Testis (tissue), 3 donors: ENCODE results near the gene KRT17. TPM values are rescaled to one million over a fixed set of nuclear protein-coding genes. Genes with fewer than 3 reads are reported as not detected.
"Not testable (repeated sequence)": the region's sequence is repeated elsewhere in the genome, so short reads cannot be mapped to it uniquely, and the experiment has no call there.

ENCODE experiments used
- DNase-seq: peaks from one replicate; pipeline ENCODE4 v3.0.0-alpha.2; 2019
- H3K27ac ChIP-seq, 2 donors: fragments of 200-600 bp; sonication (generic); one replicate each; pipeline ENCODE4 v1.5.1; 2019
- H3K27me3 ChIP-seq: fragments of 200-600 bp; sonication (generic); one replicate; pipeline ENCODE4 v1.5.1; 2019
- H3K36me3 ChIP-seq: fragments of 200-600 bp; sonication (generic); one replicate; pipeline ENCODE4 v1.5.1; 2017; ENCODE audit warnings: low read depth; ENCODE audit errors: missing control alignments
- H3K4me1 ChIP-seq: fragments of 200-600 bp; sonication (generic); one replicate; pipeline ENCODE4 v1.5.1; 2019
- H3K4me3 ChIP-seq, 2 donors: fragments of 200-600 bp; sonication (generic); one replicate each; pipeline ENCODE4 v1.5.1; 2017 to 2019
- H3K9me3 ChIP-seq: fragments of 200-600 bp; sonication (generic); one replicate; pipeline ENCODE4 v1.5.1; 2017
- POLR2A ChIP-seq: fragments of 450-650 bp; IDR thresholded peaks from one replicate; pipeline ENCODE4 v1.6.1; 2017; ENCODE audit warnings: antibody characterized with exemption, mild to moderate bottlenecking, moderate library complexity
- WGBS, 2 donors: methylation state at CpG; one replicate each; pipeline ENCODE4 v1.1.5; 2018; 5-methylcytosine and 5-hydroxymethylcytosine counted together
- intact Hi-C: fragments of 100-400 bp; cut with DNase I; formaldehyde crosslinking; loops from one replicate; pipeline ENCODE4 v1.15.1; 2023; ENCODE audit warnings: low total_unique reads
- polyA plus RNA-seq: library from polyadenylated mRNA; stranded (reverse); fragments of 350-450 nt; fragmentation: Illumina TruSeq; extraction: RNeasy Lipid Tissue Mini Kit (QIAGEN cat#74804); gene quantifications from one replicate; pipeline ENCODE4 v1.2.3, GENCODE V29; 2014; ENCODE audit warnings: low read depth, low replicate concordance; ENCODE audit not compliant: insufficient read depth
- total RNA-seq, 2 donors: library from RNA; depleted of rRNA; stranded (reverse); fragments of >200 nt; gene quantifications; one replicate each; pipeline ENCODE4 v1.2.3, GENCODE V29; 2016
- TF ChIP-seq, protein P1 (sequence below), 3 experiments: fragments of 450-650 bp in 2 of 3; fragments of 200-600 bp in 1 of 3; sonication (generic) in 1 of 3; IDR thresholded peaks; one replicate each; pipeline ENCODE4 v1.5.1; 2016 to 2019; ENCODE audit warnings: antibody characterized with exemption in 3 of 3, mild to moderate bottlenecking in 2 of 3, moderate library complexity in 1 of 3

KRT17 gene
- total and polyA plus RNA-seq, 3 donors from 2014 or later: 12.2 to 26.0 (median 13.3) TPM

DNA sequence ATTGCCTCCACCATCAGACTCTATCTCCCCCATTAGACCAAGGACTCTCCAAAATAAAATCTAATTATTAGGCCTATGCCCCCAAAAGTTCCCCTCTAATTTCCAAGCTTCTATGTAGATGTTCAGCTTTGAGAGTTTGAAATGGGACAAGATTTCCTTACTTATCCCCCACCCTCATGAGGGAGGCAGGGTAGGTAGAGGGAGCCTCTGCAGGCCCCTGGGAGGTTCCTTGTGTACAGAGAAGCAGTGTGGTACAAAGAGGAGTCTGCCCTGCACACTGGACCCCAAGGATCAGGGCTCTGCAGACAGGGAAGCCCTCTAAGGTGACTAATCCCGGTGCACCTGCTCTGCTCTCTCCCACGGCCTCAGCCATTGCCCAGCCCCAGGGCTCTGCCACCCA is 2.5 kb downstream of the KRT17 start:
- WGBS, 2 donors: 83 to 96% methylated on average over 2 of the region's 2 CpGs
- no peak for DNase-seq
- H3K27me3 ChIP-seq: no peaks in the 10 kb centered on the region

DNA sequence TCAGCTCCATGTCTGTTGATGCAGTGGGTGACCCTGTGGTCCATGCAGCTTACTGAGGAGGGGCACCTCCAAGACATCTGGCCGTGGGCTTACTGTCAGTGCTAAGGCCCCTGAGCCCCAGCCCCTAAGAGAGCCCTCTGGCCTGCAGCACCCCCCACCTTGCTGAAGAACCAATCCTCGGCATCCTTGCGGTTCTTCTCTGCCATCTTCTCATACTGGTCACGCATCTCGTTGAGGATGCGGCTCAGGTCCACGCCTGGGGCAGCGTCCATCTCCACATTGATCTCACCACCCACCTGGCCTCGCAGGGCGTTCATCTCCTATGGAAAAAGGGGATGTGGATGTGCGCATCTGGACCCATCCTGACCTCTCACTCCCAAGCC is 2.9 kb downstream of the KRT17 start:
- intact Hi-C loops, H3K27ac ChIP-seq, H3K9me3 ChIP-seq, H3K4me3 ChIP-seq, H3K27me3 ChIP-seq, DNase-seq, H3K36me3 ChIP-seq, H3K4me1 ChIP-seq: not testable (repeated sequence)
- 95 to 97% methylated on average over 11 of the region's 11 CpGs for WGBS, 2 donors

More for the DNA sequence above, 2.5 kb downstream of the KRT17 start:
- Histone ChIP-seq H3K4me1 (peaks cover 5% of the 10 kb centered on the region), H3K36me3 (no peaks in the 10 kb centered on the region), H3K4me3 (no peak overlapping the region), H3K27ac (no peak overlapping the region), H3K9me3 (no peaks in the 10 kb centered on the region)
- intact Hi-C loops: no loop called here
- no peak for TF ChIP-seq POLR2A
- TF ChIP-seq, protein P1, sequence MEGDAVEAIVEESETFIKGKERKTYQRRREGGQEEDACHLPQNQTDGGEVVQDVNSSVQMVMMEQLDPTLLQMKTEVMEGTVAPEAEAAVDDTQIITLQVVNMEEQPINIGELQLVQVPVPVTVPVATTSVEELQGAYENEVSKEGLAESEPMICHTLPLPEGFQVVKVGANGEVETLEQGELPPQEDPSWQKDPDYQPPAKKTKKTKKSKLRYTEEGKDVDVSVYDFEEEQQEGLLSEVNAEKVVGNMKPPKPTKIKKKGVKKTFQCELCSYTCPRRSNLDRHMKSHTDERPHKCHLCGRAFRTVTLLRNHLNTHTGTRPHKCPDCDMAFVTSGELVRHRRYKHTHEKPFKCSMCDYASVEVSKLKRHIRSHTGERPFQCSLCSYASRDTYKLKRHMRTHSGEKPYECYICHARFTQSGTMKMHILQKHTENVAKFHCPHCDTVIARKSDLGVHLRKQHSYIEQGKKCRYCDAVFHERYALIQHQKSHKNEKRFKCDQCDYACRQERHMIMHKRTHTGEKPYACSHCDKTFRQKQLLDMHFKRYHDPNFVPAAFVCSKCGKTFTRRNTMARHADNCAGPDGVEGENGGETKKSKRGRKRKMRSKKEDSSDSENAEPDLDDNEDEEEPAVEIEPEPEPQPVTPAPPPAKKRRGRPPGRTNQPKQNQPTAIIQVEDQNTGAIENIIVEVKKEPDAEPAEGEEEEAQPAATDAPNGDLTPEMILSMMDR (IDR thresholded peaks at IDR 0.05): no peak

DNA sequence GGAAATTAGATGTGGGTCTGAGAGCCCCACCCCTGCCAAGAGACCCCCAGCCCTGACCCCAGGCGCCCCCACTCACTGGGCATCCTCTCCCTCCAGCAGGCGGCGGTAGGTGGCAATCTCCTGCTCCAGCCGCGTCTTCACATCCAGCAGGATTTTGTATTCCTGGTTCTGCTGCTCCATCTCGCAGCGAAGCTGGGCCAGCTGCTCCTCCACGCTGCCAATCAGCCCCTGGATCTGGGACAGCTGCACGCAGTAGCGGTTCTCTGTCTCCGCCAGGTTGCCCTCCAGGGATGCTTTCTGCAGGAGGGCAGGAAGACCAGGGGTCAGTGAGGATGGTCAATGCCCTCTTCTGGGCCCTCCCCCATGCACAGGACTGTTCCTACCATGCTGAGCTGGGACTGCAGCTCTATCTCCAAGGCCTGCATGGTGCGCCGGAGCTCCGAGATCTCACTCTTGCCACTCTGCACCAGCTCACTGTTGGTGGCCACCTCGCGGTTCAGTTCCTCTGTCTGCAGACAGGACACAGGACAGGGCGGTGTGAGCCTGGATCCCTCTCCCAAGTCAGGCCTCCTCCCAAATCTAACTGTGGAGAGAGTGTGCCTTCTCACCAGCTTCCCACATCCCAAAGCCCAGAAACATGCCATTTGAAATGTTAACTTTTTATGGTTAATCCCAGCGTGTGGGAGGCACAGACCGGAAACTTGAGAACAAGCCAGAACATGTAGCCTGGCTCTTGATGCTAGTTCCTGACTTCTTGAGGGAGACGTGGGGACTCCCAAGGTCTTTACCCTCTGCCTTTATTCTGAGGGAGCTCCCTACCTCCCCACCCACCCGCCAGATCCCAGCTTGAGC is 3.6 kb downstream of the KRT17 start:
- WGBS, 2 donors: 62 to 64% methylated on average over 20 to 21 of the region's 21 CpGs
- no peaks in the 10 kb centered on the region for H3K27me3 ChIP-seq
- DNase-seq: no peak

DNA sequence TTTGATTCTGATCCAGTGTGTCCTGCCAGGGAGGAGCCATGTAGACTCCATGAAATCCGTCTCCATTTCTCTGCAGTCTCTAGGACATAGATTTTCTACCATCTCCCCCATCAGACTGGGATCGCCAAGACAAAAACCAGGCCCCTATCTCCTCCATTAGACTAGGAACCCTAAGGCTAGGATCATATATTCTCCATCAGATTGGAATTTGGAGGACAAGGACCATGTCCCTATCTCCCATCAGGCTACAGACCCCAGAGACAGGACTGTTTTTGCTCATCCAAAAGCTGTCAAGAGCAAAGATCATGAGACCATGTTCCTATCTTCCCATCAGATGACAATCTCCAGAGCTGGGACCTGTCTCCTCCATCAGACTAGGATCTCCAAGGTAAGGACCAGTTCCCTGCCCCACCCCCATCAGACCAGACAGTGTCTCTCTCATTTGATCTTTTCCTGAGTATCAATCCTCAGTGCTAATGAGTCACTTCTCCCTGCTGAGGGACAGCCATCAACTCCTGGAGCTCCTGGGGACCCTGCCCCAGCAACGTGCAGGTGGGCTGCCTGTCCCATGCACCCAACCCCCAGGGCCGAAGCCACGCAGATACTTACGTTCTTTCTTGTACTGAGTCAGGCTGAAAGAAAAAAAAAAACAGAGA is 4.3 kb downstream of the KRT17 start:
- not testable (repeated sequence) for H3K27me3 ChIP-seq

More for the DNA sequence above, 3.6 kb downstream of the KRT17 start:
- H3K4me3 ChIP-seq: no peak overlapping the region
- H3K4me1 ChIP-seq: peaks cover 5% of the 10 kb centered on the region
- no peaks in the 10 kb centered on the region for H3K9me3 ChIP-seq
- no peaks in the 10 kb centered on the region for H3K36me3 ChIP-seq
- no peak for TF ChIP-seq POLR2A
- TF ChIP-seq, protein P1 (IDR thresholded peaks at IDR 0.05): no peak
- no peak overlapping the region for H3K27ac ChIP-seq
- intact Hi-C loops: no loop called here

DNA sequence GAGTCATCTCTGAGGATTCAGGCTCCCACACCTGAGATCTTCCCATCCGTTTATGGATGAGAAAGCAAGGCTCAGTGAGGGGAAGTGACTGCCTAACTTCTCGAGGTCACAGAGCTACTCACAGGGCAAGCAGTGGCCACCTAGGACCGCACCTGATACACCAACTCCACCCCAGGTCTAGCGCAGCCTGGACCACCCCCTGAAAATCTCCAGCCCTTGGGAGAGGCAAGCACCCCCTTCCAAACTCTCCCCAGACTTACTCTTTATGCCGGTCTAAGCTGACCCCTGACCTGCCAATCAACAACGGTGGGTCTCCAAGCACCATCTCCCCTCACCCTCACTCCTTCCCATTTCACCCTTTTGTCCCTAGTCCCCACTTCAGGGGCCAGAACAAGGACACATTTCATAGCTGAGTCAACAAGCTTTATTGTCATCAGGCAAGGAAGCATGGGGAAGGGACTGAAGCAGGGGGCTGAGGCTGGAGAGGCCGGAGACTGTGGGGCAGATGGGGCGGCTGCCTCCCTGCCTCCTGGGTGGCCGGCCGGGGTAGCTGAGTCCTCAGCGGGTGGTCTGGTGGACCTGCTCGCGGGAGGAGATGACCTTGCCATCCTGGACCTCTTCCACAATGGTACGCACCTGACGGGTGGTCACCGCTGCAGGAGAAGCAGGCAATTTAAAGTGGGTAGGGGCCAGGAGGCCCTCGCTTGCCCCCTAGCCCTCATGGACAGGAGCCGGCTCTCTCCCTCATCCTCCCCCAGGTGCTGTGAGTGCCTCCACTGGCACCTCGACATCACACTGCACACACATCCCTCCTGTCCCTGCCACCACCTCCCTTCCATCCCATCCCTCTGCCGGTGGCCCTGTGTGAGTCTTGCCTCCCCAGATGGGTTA is 5.1 kb downstream of the KRT17 start:
- H3K4me1 ChIP-seq: peaks cover 5% of the 10 kb centered on the region
- H3K9me3 ChIP-seq: no peaks in the 10 kb centered on the region
- TF ChIP-seq, protein P1 (IDR thresholded peaks at IDR 0.05): no peak
- TF ChIP-seq POLR2A: no peak
- H3K27ac ChIP-seq: no peak overlapping the region
- WGBS, 2 donors: 76 to 82% methylated on average over 11 to 18 of the region's 20 CpGs
- H3K27me3 ChIP-seq: no peaks in the 10 kb centered on the region
- intact Hi-C loops: no loop called here
- no peak overlapping the region for H3K4me3 ChIP-seq
- no peak for DNase-seq
- no peaks in the 10 kb centered on the region for H3K36me3 ChIP-seq

More for the DNA sequence above, 4.3 kb downstream of the KRT17 start:
- H3K4me3 ChIP-seq, H3K9me3 ChIP-seq, H3K36me3 ChIP-seq, H3K4me1 ChIP-seq, intact Hi-C loops, H3K27ac ChIP-seq, DNase-seq: not testable (repeated sequence)
- 77 to 92% methylated on average over 6 of the region's 6 CpGs for WGBS, 2 donors
